IMR-90 (cell line): ENCODE measurements around the gene PRR12. TPM values are rescaled to one million over a fixed set of nuclear protein-coding genes. Genes with fewer than 3 reads are reported as not detected.

ENCODE experiments used
- ATAC-seq: fragments of 200-7000 bp; cut with Tn5 transposase; 2 replicates; pipeline ENCODE4 v1.9.1; 2020; ENCODE audit warnings: low read depth, mild to moderate bottlenecking, moderate library complexity
- BruUV-seq: library from RNA; stranded (reverse); fragments of 400-500 nt; replicated peaks from 2 replicates; lab custom pipeline; 2021; lab: Mats Ljungman, UMichigan
- CTCF ChIA-PET: fragments of 300-600 bp; formaldehyde crosslinking; extraction: SDS; loops from one replicate; lab custom pipeline; 2021; ENCODE audit warnings: antibody characterized with exemption; lab: Yijun Ruan, JAX
- POLR2A ChIA-PET: fragments of 300-600 bp; sonication (Branson Sonifier 250); formaldehyde crosslinking; loops from one replicate; lab custom pipeline; 2022; ENCODE audit warnings: antibody characterized with exemption; ENCODE audit not compliant: unreplicated experiment; lab: Charles Lee
- DNase-seq: peaks from one replicate; pipeline ENCODE4 v3.0.0; 2013
- H2AFZ ChIP-seq: replicated peaks from 2 replicates; pipeline ENCODE3; 2013; ENCODE audit warnings: low read length, mild to moderate bottlenecking; ENCODE audit not compliant: poor library complexity
- H2AK5ac ChIP-seq: 2 replicates; pipeline ENCODE4 v1.6.1; 2013; ENCODE audit warnings: low read depth, low read length, inconsistent platforms
- H2AK9ac ChIP-seq: replicated peaks from 2 replicates; pipeline ENCODE3; 2013; ENCODE audit warnings: mild to moderate bottlenecking, low read depth, low read length, moderate library complexity; ENCODE audit not compliant: poor library complexity
- H2BK120ac ChIP-seq: 2 replicates; pipeline ENCODE4 v1.6.1; 2013; ENCODE audit warnings: low read depth, low read length, inconsistent platforms
- H2BK15ac ChIP-seq: 3 replicates; pipeline ENCODE4 v1.6.1; 2013; ENCODE audit warnings: low read depth, low read length, inconsistent platforms
- H2BK20ac ChIP-seq: 2 replicates; pipeline ENCODE4 v1.6.1; 2013; ENCODE audit warnings: low read depth, mild to moderate bottlenecking, inconsistent platforms, low read length, moderate library complexity
- H2BK5ac ChIP-seq: 2 replicates; pipeline ENCODE4 v1.6.1; 2013; ENCODE audit warnings: mild to moderate bottlenecking, low read depth, low read length, inconsistent platforms; ENCODE audit not compliant: poor library complexity, severe bottlenecking
- H3K14ac ChIP-seq: replicated peaks from 2 replicates; pipeline ENCODE4 v1.6.1; 2013; ENCODE audit warnings: low read depth, low read length, inconsistent platforms
- H3K18ac ChIP-seq: 2 replicates; pipeline ENCODE4 v1.6.1; 2013; ENCODE audit warnings: low read depth, low read length, control low read depth
- H3K23ac ChIP-seq: 2 replicates; pipeline ENCODE4 v1.6.1; 2013; ENCODE audit warnings: low read depth, low read length, inconsistent platforms
- H3K27ac ChIP-seq: 2 replicates; pipeline ENCODE4 v1.5.1; 2013; ENCODE audit warnings: mild to moderate bottlenecking, control low read depth, low read length; ENCODE audit not compliant: insufficient read depth
- H3K27me3 ChIP-seq: 2 replicates; pipeline ENCODE4 v1.6.1; 2013; ENCODE audit warnings: low read length; ENCODE audit not compliant: control insufficient read depth, insufficient read depth
- H3K36me3 ChIP-seq: 2 replicates; pipeline ENCODE4 v1.6.1; 2013; ENCODE audit warnings: low read length, mixed read lengths; ENCODE audit not compliant: control insufficient read depth, insufficient read depth
- H3K4ac ChIP-seq: 2 replicates; pipeline ENCODE4 v1.6.1; 2013; ENCODE audit warnings: low read depth, low read length, inconsistent platforms
- H3K4me1 ChIP-seq: 2 replicates; pipeline ENCODE4 v1.6.1; 2013; ENCODE audit warnings: low read length, mixed read lengths; ENCODE audit not compliant: control insufficient read depth, insufficient read depth
- H3K4me2 ChIP-seq: 2 replicates; pipeline ENCODE4 v1.6.1; 2013; ENCODE audit warnings: low read depth, mild to moderate bottlenecking, control low read depth, low read length, moderate library complexity
- H3K4me3 ChIP-seq: 2 replicates; pipeline ENCODE4 v1.5.1; 2013; ENCODE audit warnings: low read depth, mild to moderate bottlenecking, control low read depth, low read length, moderate library complexity; ENCODE audit not compliant: insufficient read depth
- H3K56ac ChIP-seq: 2 replicates; pipeline ENCODE4 v1.6.1; 2013; ENCODE audit warnings: low read length, inconsistent platforms; ENCODE audit not compliant: insufficient read depth; ENCODE audit errors: extremely low read depth
- H3K79me1 ChIP-seq, 2 experiments: 2 replicates each; pipeline ENCODE4 v1.6.1; 2013; ENCODE audit warnings: low read length in 2 of 2, inconsistent platforms in 1 of 2, low read depth in 1 of 2
- H3K9ac ChIP-seq: 2 replicates; pipeline ENCODE4 v1.6.1; 2013; ENCODE audit warnings: low read depth, low read length, control low read depth
- H3K9me1 ChIP-seq: 2 replicates; pipeline ENCODE4 v1.6.1; 2013; ENCODE audit warnings: low read length, inconsistent platforms; ENCODE audit not compliant: insufficient read depth
- H3K9me3 ChIP-seq: 2 replicates; pipeline ENCODE4 v1.6.1; 2013; ENCODE audit warnings: low read length; ENCODE audit not compliant: control insufficient read depth, insufficient read depth
- H4K20me1 ChIP-seq: 2 replicates; pipeline ENCODE4 v1.6.1; 2013; ENCODE audit warnings: low read length, inconsistent platforms; ENCODE audit not compliant: insufficient read depth
- H4K5ac ChIP-seq: 2 replicates; pipeline ENCODE4 v1.6.1; 2013; ENCODE audit warnings: mild to moderate bottlenecking, low read depth, low read length, control low read depth
- H4K8ac ChIP-seq, 2 experiments: 2 replicates each; pipeline ENCODE4 v1.6.1; 2013; ENCODE audit warnings: low read depth in 2 of 2, low read length in 2 of 2, control low read depth in 1 of 2, inconsistent platforms in 1 of 2
- H4K91ac ChIP-seq: 2 replicates; pipeline ENCODE4 v1.6.1; 2013; ENCODE audit warnings: low read depth, low read length, inconsistent platforms; ENCODE audit not compliant: insufficient read depth
- BHLHE40 ChIP-seq: fragments of 150-350 bp; IDR thresholded peaks from 2 replicates; pipeline ENCODE4 v1.6.1; 2016; ENCODE audit warnings: mild to moderate bottlenecking, low read depth, low read length
- CEBPB ChIP-seq: IDR thresholded peaks from 2 replicates; pipeline ENCODE4 v1.6.1; 2012; ENCODE audit warnings: low read depth, low read length, improper control_type of control experiment
- CHD1 ChIP-seq: IDR thresholded peaks from 2 replicates; pipeline ENCODE4 v1.6.1; 2012; ENCODE audit warnings: low read depth, low read length, improper control_type of control experiment
- ELK1 ChIP-seq: fragments of 150-350 bp; IDR thresholded peaks from 2 replicates; pipeline ENCODE4 v1.6.1; 2016; ENCODE audit warnings: low read depth, mild to moderate bottlenecking, low read length, moderate library complexity, borderline replicate concordance
- MAFK ChIP-seq: IDR thresholded peaks from 2 replicates; pipeline ENCODE4 v1.6.1; 2012; ENCODE audit warnings: low read depth, low read length, improper control_type of control experiment
- MXI1 ChIP-seq: IDR thresholded peaks from 2 replicates; pipeline ENCODE4 v1.6.1; 2012; ENCODE audit warnings: low read depth, mild to moderate bottlenecking, low read length, moderate library complexity, borderline replicate concordance
- NFE2L2 ChIP-seq: fragments of 150-350 bp; IDR thresholded peaks from 2 replicates; pipeline ENCODE4 v1.6.1; 2016; ENCODE audit warnings: low read depth, mild to moderate bottlenecking, low read length
- RFX5 ChIP-seq: IDR thresholded peaks from 2 replicates; pipeline ENCODE4 v1.8.0; 2012; ENCODE audit warnings: low read depth, mild to moderate bottlenecking, low read length, moderate library complexity
- SMC3 ChIP-seq: fragments of 150-350 bp; IDR thresholded peaks from 2 replicates; pipeline ENCODE4 v1.6.1; 2016; ENCODE audit warnings: low read depth, mild to moderate bottlenecking, antibody characterized with exemption, low read length, moderate library complexity
- USF2 ChIP-seq: fragments of 150-350 bp; IDR thresholded peaks from 2 replicates; pipeline ENCODE4 v1.6.1; 2017; ENCODE audit warnings: mild to moderate bottlenecking, antibody characterized with exemption, low read length, low read depth
- WGBS, 2 experiments: methylation state at CpG; one replicate each; pipeline versions ENCODE4 v1.1.5 to v1.1.7; 2013; ENCODE audit warnings: missing lambda C conversion rate in 2 of 2; ENCODE audit not compliant: insufficient read length in 1 of 2; ENCODE audit errors: extremely low coverage in 2 of 2; 5-methylcytosine and 5-hydroxymethylcytosine counted together
- dilution Hi-C: fragments of 300-500 bp; cut with HindIII; formaldehyde crosslinking; loops from one replicate; pipeline ENCODE4 v1.14.3; 2018; ENCODE audit warnings: low sequenced_read_pairs; ENCODE audit not compliant: unreplicated experiment
- in situ Hi-C: fragments of 300-500 bp; cut with MboI; formaldehyde crosslinking; loops from 3 replicates; pipeline ENCODE4 v1.14.3; 2019; ENCODE audit warnings: low sequenced_read_pairs, inconsistent platforms, mixed read lengths
- intact Hi-C: fragments of 100-400 bp; cut with micrococcal nuclease; formaldehyde crosslinking; loops from 2 replicates; pipeline ENCODE4 v1.10.0; 2022
- polyA plus RNA-seq, 3 experiments: library from polyadenylated mRNA; depleted of rRNA; stranded (reverse); fragments of >200 nt; gene quantifications; 2 replicates each; pipeline ENCODE4 v1.2.3, GENCODE V29; 2012; ENCODE audit warnings: low replicate concordance in 1 of 3
- total RNA-seq: library from RNA; depleted of rRNA; stranded (reverse); fragments of >200 nt; gene quantifications from 2 replicates; pipeline ENCODE4 v1.2.3, GENCODE V29; 2012

Gene PRR12
- total and polyA plus RNA-seq, 2 of the 4 experiments (the other 2 are of a cell fraction) = 0.36 to 4.1 TPM

- ChIA-PET CTCF (no interaction called here), POLR2A (no interaction called here)
- Histone ChIP-seq H4K5ac (no peak overlapping the region), H3K56ac (no peak overlapping the region), H2BK5ac (no peak overlapping the region), H3K4me3 (no peak overlapping the region), H4K8ac (no peak overlapping the region), H2BK15ac (no peak overlapping the region), H3K9ac (no peak overlapping the region), H2BK120ac (no peak overlapping the region), H2AK5ac (no peak overlapping the region), H3K4ac (no peak overlapping the region), H3K36me3 (peaks cover 11% of the 10 kb centered on the region), H3K27ac (no peak overlapping the region), H3K9me3 (no peaks in the 10 kb centered on the region), H2AK9ac (no peak overlapping the region), H2BK20ac (no peak overlapping the region), H3K14ac (no peak overlapping the region), H3K79me1 (peaks cover 9 to 57% of the 10 kb centered on the region in 2 experiments), H3K18ac (no peak overlapping the region), H3K23ac (no peak overlapping the region), H4K20me1 (peaks cover 36% of the 10 kb centered on the region), H3K9me1 (no peaks in the 10 kb centered on the region), H2AFZ (no peak overlapping the region), H3K4me2 (no peak overlapping the region), H4K91ac (no peak overlapping the region), H3K27me3 (no peaks in the 10 kb centered on the region), H3K4me1 (no peaks in the 10 kb centered on the region)
- in situ Hi-C loops = loop anchor here (25.0 kb wide), 1 partner anchor 311 kb away; no protein-coding TSS in a partner anchor
- ATAC-seq = no peak
- dilution Hi-C loops = no loop called here
- DNase-seq = no peak
- WGBS, 2 experiments = 100% methylated on average over 1 of the region's 7 CpGs; no CpG with 5 or more reads in 1 of the 2 experiments
- TF ChIP-seq ELK1 (no peak), USF2 (no peak), NFE2L2 (no peak), BHLHE40 (no peak), MXI1 (no peak), CHD1 (no peak), CEBPB (no peak), MAFK (no peak), RFX5 (no peak), SMC3 (no peak)
- no TSS peak for BruUV-seq
- intact Hi-C loops = loop anchor here (5.0 kb wide), 1 partner anchor 109 kb away; no protein-coding TSS in a partner anchor
Measured at GRCh38 chr19:49573009-49573408, 18.0 kb upstream of the PRR12 start.
